ENCODE results near the gene STEAP1. TPM values are rescaled to one million over a fixed set of nuclear protein-coding genes. Genes with fewer than 3 reads are reported as not detected.

STEAP1 gene
- total and polyA plus RNA-seq, 9 of the 15 experiments (the other 6 are each of a cell fraction or from before 2014, with no cell fraction given), result 2.7 to 6.8 (median 5.1) TPM

GRCh38 chr7:90207956-90208355 is 53.7 kb downstream of the STEAP1 start:
- Histone ChIP-seq H3K4me1 (replicated peaks in 1 of 2; ENCODE audit: control insufficient read depth in 2 of 2, insufficient read depth in 2 of 2, low read length in 2 of 2) (peaks cover 0 to 10% of the 10 kb centered on the region in 2 experiments; a peak in 2 of 5 replicates), H3K27ac (ENCODE audit: extremely low read depth, low read depth, low read length) (no peak overlapping the region), H4K20me1 (replicated peaks; ENCODE audit: control insufficient read depth, insufficient read depth, low read length) (no peaks in the 10 kb centered on the region), H3K4me3 (no peak overlapping the region), H2AFZ (ENCODE audit: low read depth, low read length) (no peak overlapping the region), H3K9me3 (replicated peaks; ENCODE audit: control insufficient read depth, insufficient read depth, low read depth, low read length) (no peaks in the 10 kb centered on the region), H3K9ac (ENCODE audit: insufficient read depth in 1 of 2, low read depth in 2 of 2, low read length in 2 of 2) (no peak overlapping the region), H3K9me1 (ENCODE audit: control insufficient read depth, insufficient read depth, low read length) (no peaks in the 10 kb centered on the region), H3K36me3 (ENCODE audit: control insufficient read depth, insufficient read depth, low read length) (no peaks in the 10 kb centered on the region), H3K4me2 (ENCODE audit: insufficient read depth, low read length) (no peak overlapping the region), H3K27me3 (ENCODE audit: control insufficient read depth in 2 of 2, insufficient read depth in 2 of 2, low read length in 2 of 2) (peaks cover 15% of the 10 kb centered on the region in 2 experiments; a peak in 4 of 5 replicates), H3K79me2 (ENCODE audit: control insufficient read depth, insufficient read depth, low read length) (no peaks in the 10 kb centered on the region)
- 0% methylated on average over 1 of the region's 1 CpG for WGBS (ENCODE audit: insufficient coverage, low coverage, missing lambda C conversion rate)
- no TSS peak for BruUV-seq (replicated peaks)
- intact Hi-C loops (cut with micrococcal nuclease) (no loop called here), in situ Hi-C loops (cut with MboI) (no loop called here)
- ChIA-PET POLR2A (interaction anchor here (0.9 kb wide), 1 partner anchor 12 kb away, joined by 3 read pairs; no protein-coding TSS in a partner anchor), CTCF (ENCODE audit: low intra/inter-chr PET ratio) (no interaction called here)
- TF ChIP-seq ZNF77 (CRISPR knock-in tag; IDR thresholded peaks at IDR 0.05) (no peak), BACH1 (tag; IDR thresholded peaks at IDR 0.05) (no peak), RFX1 (IDR thresholded peaks at IDR 0.05) (no peak), LEF1 (IDR thresholded peaks at IDR 0.05) (no peak), NFYB (IDR thresholded peaks at IDR 0.05; ENCODE audit: extremely low read depth, insufficient read length) (no peak), GABPB2 (CRISPR knock-in tag; conservative IDR thresholded peaks at IDR 0.05) (no peak), NCOR1 (IDR thresholded peaks at IDR 0.05) (no peak), ZNF3 (CRISPR knock-in tag; IDR thresholded peaks at IDR 0.05) (no peak), ZNF695 (CRISPR knock-in tag; IDR thresholded peaks at IDR 0.05) (no peak), EP400 (IDR thresholded peaks at IDR 0.05) (no peak)
- DNase-seq (ENCODE audit: extremely low read depth in 1 of 4, low spot score in 3 of 4) (no peak), ATAC-seq (no peak), FAIRE-seq (no peak)
